Fibroblast of villous mesenchyme (primary cell): ENCODE data around the gene NDUFB8. TPM values are rescaled to one million over a fixed set of nuclear protein-coding genes. Genes with fewer than 3 reads are reported as not detected.

Source experiments
- DNase-seq: peaks from one replicate; pipeline ENCODE4 v3.0.0-alpha.2; 2010; ENCODE audit warnings: low read depth
- H3K4me3 ChIP-seq: 2 replicates; pipeline ENCODE4 v1.5.1; 2011; ENCODE audit warnings: low read depth, mild to moderate bottlenecking, low read length
- total RNA-seq: library from RNA; depleted of rRNA; stranded (reverse); fragments of >200 nt; gene quantifications from 2 replicates; pipeline ENCODE4 v1.2.3, GENCODE V29; 2012
- TF ChIP-seq, protein P1 (sequence below): IDR thresholded peaks from 2 replicates; pipeline ENCODE4 v1.5.1; 2012; ENCODE audit warnings: low read depth, mild to moderate bottlenecking, low read length; ENCODE audit not compliant: insufficient read depth

NDUFB8 gene
- total RNA-seq, 1 donor, result 109 TPM

- DNase-seq, result no peak
- TF ChIP-seq, protein P1, sequence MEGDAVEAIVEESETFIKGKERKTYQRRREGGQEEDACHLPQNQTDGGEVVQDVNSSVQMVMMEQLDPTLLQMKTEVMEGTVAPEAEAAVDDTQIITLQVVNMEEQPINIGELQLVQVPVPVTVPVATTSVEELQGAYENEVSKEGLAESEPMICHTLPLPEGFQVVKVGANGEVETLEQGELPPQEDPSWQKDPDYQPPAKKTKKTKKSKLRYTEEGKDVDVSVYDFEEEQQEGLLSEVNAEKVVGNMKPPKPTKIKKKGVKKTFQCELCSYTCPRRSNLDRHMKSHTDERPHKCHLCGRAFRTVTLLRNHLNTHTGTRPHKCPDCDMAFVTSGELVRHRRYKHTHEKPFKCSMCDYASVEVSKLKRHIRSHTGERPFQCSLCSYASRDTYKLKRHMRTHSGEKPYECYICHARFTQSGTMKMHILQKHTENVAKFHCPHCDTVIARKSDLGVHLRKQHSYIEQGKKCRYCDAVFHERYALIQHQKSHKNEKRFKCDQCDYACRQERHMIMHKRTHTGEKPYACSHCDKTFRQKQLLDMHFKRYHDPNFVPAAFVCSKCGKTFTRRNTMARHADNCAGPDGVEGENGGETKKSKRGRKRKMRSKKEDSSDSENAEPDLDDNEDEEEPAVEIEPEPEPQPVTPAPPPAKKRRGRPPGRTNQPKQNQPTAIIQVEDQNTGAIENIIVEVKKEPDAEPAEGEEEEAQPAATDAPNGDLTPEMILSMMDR, result no peak
- no peak overlapping the region for H3K4me3 ChIP-seq
Measured at GRCh38 chr10:100544950-100545349, 15.3 kb upstream of the NDUFB8 start.

- H3K4me3 ChIP-seq, result no peak overlapping the region
- no peak for DNase-seq
- TF ChIP-seq, protein P1, result no peak
Measured at GRCh38 chr10:100537475-100537874, 7.8 kb upstream of the NDUFB8 start.

GRCh38 chr10:100535715-100536353 lies 6.2 kb upstream of the NDUFB8 start, which contains the start of gene HIF1AN:
TSS of gene HIF1AN (plus strand) at chr10:100535943. CDS start at chr10:100535959, 16 bp downstream.
- peak; percentile 96 for DNase-seq
- H3K4me3 ChIP-seq, result peak within 1 kb of the TSS; percentile 82
- TF ChIP-seq, protein P1, result peak; percentile 97

DNA sequence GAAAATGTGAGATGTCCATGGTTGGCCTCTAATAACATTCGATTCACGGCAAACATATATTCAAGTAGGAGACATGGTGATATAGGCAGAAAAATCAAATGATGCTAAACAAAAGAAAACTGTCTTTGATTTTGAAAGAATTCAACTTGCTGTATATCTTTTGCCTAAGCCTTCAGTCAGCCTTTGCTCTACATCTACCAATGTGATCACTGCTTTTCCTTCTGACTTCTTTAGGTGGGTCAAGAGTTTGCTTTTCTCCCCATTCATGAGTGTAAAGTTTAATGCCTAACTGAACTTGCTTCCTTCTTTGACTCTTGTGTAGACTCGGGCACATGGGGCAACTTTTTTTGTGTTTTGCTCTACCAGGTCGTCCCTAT lies 5.7 kb upstream of the NDUFB8 start:
- no peak for DNase-seq
- TF ChIP-seq, protein P1, result no peak
- peak overlapping the region; percentile 82 for H3K4me3 ChIP-seq

DNA sequence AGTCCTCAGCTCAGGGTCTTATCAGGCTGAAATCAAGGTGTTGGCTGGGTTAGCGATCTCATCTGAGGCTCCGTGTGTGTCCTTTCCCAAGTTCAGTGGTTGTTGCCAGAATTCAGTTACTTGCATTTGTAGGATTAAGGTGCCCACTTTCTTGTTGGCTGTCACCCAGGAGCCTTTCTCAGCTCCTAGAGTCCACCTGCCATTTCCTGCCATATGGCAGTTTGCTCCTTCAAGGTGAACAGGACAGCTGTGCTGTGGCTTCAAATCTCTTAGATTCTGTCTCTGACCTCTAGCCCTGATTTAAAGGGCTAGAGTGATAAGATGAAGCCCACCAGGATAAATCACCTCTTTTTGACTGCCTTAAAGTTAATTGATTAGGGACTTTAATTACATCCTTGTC lies 5.1 kb upstream of the NDUFB8 start:
- TF ChIP-seq, protein P1, result no peak
- no peak for DNase-seq
- no peak overlapping the region for H3K4me3 ChIP-seq

- TF ChIP-seq, protein P1, result no peak
- H3K4me3 ChIP-seq, result no peak overlapping the region
Measured at GRCh38 chr10:100531761-100532160, 2.1 kb upstream of the NDUFB8 start.

More at GRCh38 chr10:100531761-100532160, 2.1 kb upstream of the NDUFB8 start:
- DNase-seq, result no peak
